Endothelial cell of umbilical vein (primary cell): Measurements from ENCODE around the gene PLEKHA7. TPM values are rescaled to one million over a fixed set of nuclear protein-coding genes. Genes with fewer than 3 reads are reported as not detected.

Experiments
- BruUV-seq: library from RNA; stranded (reverse); fragments of 400-500 nt; replicated peaks from 2 replicates; lab custom pipeline; 2021; lab: Mats Ljungman, UMichigan
- CTCF ChIA-PET: fragments of 300-600, 350-600 bp; sonication (Branson Sonifier 250); formaldehyde crosslinking; loops from one replicate; lab custom pipeline; 2021; ENCODE audit warnings: antibody characterized with exemption, inconsistent platforms; lab: Charles Lee
- POLR2A ChIA-PET: fragments of 300-600, 350-600 bp; sonication (Branson Sonifier 250); formaldehyde crosslinking; loops from one replicate; lab custom pipeline; 2021; ENCODE audit warnings: antibody characterized with exemption, inconsistent platforms; lab: Charles Lee
- DNase-seq: peaks from one replicate; pipeline ENCODE4 v3.0.0-alpha.2; 2011; ENCODE audit warnings: low read depth, low spot score
- FAIRE-seq: peaks from 2 replicates; lab custom pipeline; 2011; peaks lifted over from hg19 to GRCh38; lab: Jason Lieb, UNC
- H2AFZ ChIP-seq: 2 replicates; pipeline ENCODE4 v1.6.0; 2012; ENCODE audit warnings: low read depth, low read length, control low read depth, inconsistent platforms
- H3K27ac ChIP-seq: 2 replicates; pipeline ENCODE4 v1.5.1; 2011; ENCODE audit warnings: low read depth, mild to moderate bottlenecking, control low read depth, low read length, moderate library complexity; ENCODE audit not compliant: insufficient read depth
- H3K27me3 ChIP-seq, 2 experiments: 2 replicates each; pipeline versions ENCODE4 v1.6.0 to v1.6.1; 2011; ENCODE audit warnings: low read length in 2 of 2, mixed read lengths in 1 of 2; ENCODE audit not compliant: control insufficient read depth in 2 of 2, insufficient read depth in 2 of 2
- H3K36me3 ChIP-seq, 2 experiments: 2 replicates in 1 of 2; 3 replicates in 1 of 2; pipeline ENCODE4 v1.5.1; 2011; ENCODE audit warnings: low read length in 2 of 2, mild to moderate bottlenecking in 1 of 2, moderate library complexity in 1 of 2; ENCODE audit not compliant: control insufficient read depth in 2 of 2, insufficient read depth in 2 of 2; ENCODE audit errors: extremely low read depth in 1 of 2
- H3K4me1 ChIP-seq: 3 replicates; pipeline ENCODE4 v1.5.1; 2011; ENCODE audit warnings: mild to moderate bottlenecking, low read length; ENCODE audit not compliant: control insufficient read depth, insufficient read depth; ENCODE audit errors: extremely low read depth
- H3K4me2 ChIP-seq: 2 replicates; pipeline ENCODE4 v1.6.1; 2011; ENCODE audit warnings: low read length, control low read depth, mixed read lengths; ENCODE audit not compliant: insufficient read depth
- H3K4me3 ChIP-seq, 3 experiments: fragments of 200-600 bp in 1 of 3; sonication (generic), shearing (Covaris generic) in 1 of 3; replicated peaks in 1 of 3; 2 replicates each; pipeline ENCODE4 v1.5.1; 2011 to 2016; ENCODE audit warnings: control low read depth in 3 of 3, low read length in 3 of 3, mild to moderate bottlenecking in 2 of 3, inconsistent platforms in 1 of 3, low read depth in 1 of 3, moderate library complexity in 1 of 3; ENCODE audit not compliant: insufficient read depth in 1 of 3
- H3K79me2 ChIP-seq: 2 replicates; pipeline ENCODE4 v1.6.0; 2012; ENCODE audit warnings: low read length, inconsistent platforms; ENCODE audit not compliant: control insufficient read depth, insufficient read depth
- H3K9ac ChIP-seq: replicated peaks from 2 replicates; pipeline ENCODE3; 2011; ENCODE audit warnings: low read length, control low read depth; ENCODE audit not compliant: insufficient read depth; ENCODE audit errors: extremely low read depth
- H3K9me1 ChIP-seq: replicated peaks from 3 replicates; pipeline ENCODE4 v1.6.0; 2011; ENCODE audit warnings: mild to moderate bottlenecking, low read length; ENCODE audit not compliant: control insufficient read depth, insufficient read depth; ENCODE audit errors: extremely low read depth
- H3K9me3 ChIP-seq: replicated peaks from 2 replicates; pipeline ENCODE4 v1.5.1; 2012; ENCODE audit warnings: low read length, inconsistent platforms; ENCODE audit not compliant: control insufficient read depth, insufficient read depth
- H4K20me1 ChIP-seq: replicated peaks from 2 replicates; pipeline ENCODE3; 2011; ENCODE audit warnings: mild to moderate bottlenecking, low read length; ENCODE audit not compliant: control insufficient read depth, insufficient read depth; ENCODE audit errors: extremely low read depth
- CTCF ChIP-seq, 2 donors: IDR thresholded peaks; 1 replicate in 1 of 2; 2 replicates in 1 of 2; pipeline ENCODE4 v1.5.1; 2011; ENCODE audit warnings: low read length in 2 of 2, mild to moderate bottlenecking in 2 of 2, moderate library complexity in 2 of 2, control low read depth in 1 of 2, inconsistent platforms in 1 of 2, low read depth in 1 of 2; ENCODE audit not compliant: insufficient read depth in 1 of 2; ENCODE audit errors: extremely low read depth in 1 of 2
- EZH2 ChIP-seq: IDR thresholded peaks from 2 replicates; pipeline ENCODE4 v1.6.1; 2012; ENCODE audit warnings: borderline replicate concordance, low read depth, mild to moderate bottlenecking, moderate library complexity, low read length, inconsistent platforms; ENCODE audit not compliant: severe bottlenecking
- FOS ChIP-seq: IDR thresholded peaks from 2 replicates; pipeline ENCODE4 v1.6.1; 2011; ENCODE audit warnings: mild to moderate bottlenecking, low read length, moderate library complexity, borderline replicate concordance; ENCODE audit not compliant: insufficient read depth
- GATA2 ChIP-seq: IDR thresholded peaks from 2 replicates; pipeline ENCODE4 v1.7.0; 2011; ENCODE audit warnings: low read depth, mild to moderate bottlenecking, moderate library complexity, mixed read lengths, low read length; ENCODE audit not compliant: insufficient read length, insufficient read depth
- JUN ChIP-seq: IDR thresholded peaks from 2 replicates; pipeline ENCODE4 v1.6.1; 2011; ENCODE audit warnings: borderline replicate concordance, low read depth; ENCODE audit not compliant: insufficient read length, insufficient read depth
- MAX ChIP-seq: IDR thresholded peaks from 2 replicates; pipeline ENCODE4 v1.6.1; 2011; ENCODE audit not compliant: insufficient read depth, insufficient read length
- MYC ChIP-seq: IDR thresholded peaks from one replicate; pipeline ENCODE4 v1.6.1; 2011; ENCODE audit warnings: mild to moderate bottlenecking, low read depth, low read length
- POLR2A ChIP-seq: IDR thresholded peaks from 2 replicates; pipeline ENCODE4 v1.6.1; 2012; ENCODE audit warnings: low read depth, mild to moderate bottlenecking, control low read depth, low read length
- POLR2AphosphoS5 ChIP-seq: IDR thresholded peaks from 2 replicates; pipeline ENCODE4 v1.6.1; 2012; ENCODE audit warnings: low read depth, mild to moderate bottlenecking, control low read depth, low read length, moderate library complexity; ENCODE audit not compliant: insufficient read depth
- dilution Hi-C: fragments of 300-500 bp; cut with MboI; formaldehyde crosslinking; loops from one replicate; pipeline ENCODE4 v1.15.0; 2019; ENCODE audit warnings: low sequenced_read_pairs; ENCODE audit not compliant: extremely low pct_ligation_motif_present
- intact Hi-C: fragments of 100-400 bp; cut with micrococcal nuclease; formaldehyde crosslinking; loops from one replicate; pipeline ENCODE4 v1.10.0; 2022
- polyA plus RNA-seq, 4 experiments: library from polyadenylated mRNA; depleted of rRNA in 3 of 4; stranded (reverse) in 3 of 4; unstranded in 1 of 4; fragments of >200 nt; gene quantifications; 2 replicates each; pipeline versions ENCODE4 v1.2.1 to v1.2.3, GENCODE V29; 2011 to 2012; ENCODE audit warnings: missing spikeins in 1 of 4
- total RNA-seq: library from RNA; stranded (reverse); gene quantifications from 2 replicates; pipeline ENCODE4 v1.2.3, GENCODE V29; 2021

The PLEKHA7 gene
- total and polyA plus RNA-seq, 2 donors (not counting 3 experiments of a cell fraction or from before 2014, with no cell fraction given): 1.7 to 3.8 TPM

- ChIA-PET CTCF (no interaction called here), POLR2A (no interaction called here)
- no peak overlapping the region for H2AFZ ChIP-seq
- H3K9me1 ChIP-seq: no peaks in the 10 kb centered on the region
- no peak for DNase-seq
- no peaks in the 10 kb centered on the region for H3K9me3 ChIP-seq
- no peak overlapping the region for H3K4me3 ChIP-seq
- no peaks in the 10 kb centered on the region for H3K27me3 ChIP-seq
- intact Hi-C loops: loop anchor here (10.0 kb wide), 1 partner anchor 605 kb away; the partner anchor contains the start of gene KCNJ11
- no peak overlapping the region for H3K27ac ChIP-seq
- BruUV-seq: no TSS peak
- TF ChIP-seq FOS: no peak
- no peak for TF ChIP-seq POLR2AphosphoS5
- TF ChIP-seq CTCF (IDR thresholded peaks at IDR 0.05; ENCODE audit: extremely low read depth in 1 of 2, insufficient read depth in 1 of 2, low read depth in 1 of 2, low read length in 2 of 2): no peak
- no peak for TF ChIP-seq MYC
- TF ChIP-seq MAX: no peak
- no peak for TF ChIP-seq JUN
- TF ChIP-seq GATA2: no peak
- TF ChIP-seq POLR2A: no peak
- TF ChIP-seq EZH2: no peak
- dilution Hi-C loops: no loop called here
- H4K20me1 ChIP-seq: no peaks in the 10 kb centered on the region
- H3K79me2 ChIP-seq: no peaks in the 10 kb centered on the region
- H3K4me1 ChIP-seq: peaks cover 8% of the 10 kb centered on the region
- H3K9ac ChIP-seq: no peak overlapping the region
- no peaks in the 10 kb centered on the region for H3K36me3 ChIP-seq
- no peak overlapping the region for H3K4me2 ChIP-seq
- no peak for FAIRE-seq
These were observed 234.1 kb downstream of the PLEKHA7 start for GRCh38 chr11:16780146-16780545.
